HEK293 (cell line): Measurements from ENCODE around the gene KRT82.

Experiments
- CTCF ChIA-PET: fragments of 350-600 bp; formaldehyde crosslinking; extraction: SDS; loops from one replicate; lab custom pipeline; 2021; ENCODE audit warnings: antibody characterized with exemption; lab: Yijun Ruan, JAX
- POLR2A ChIA-PET: fragments of 300-600 bp; formaldehyde crosslinking; extraction: SDS; loops from one replicate; lab custom pipeline; 2020; ENCODE audit warnings: antibody characterized with exemption, inconsistent platforms; lab: Yijun Ruan, JAX
- H3K27ac ChIP-seq: fragments of 200-500 bp; sonication (Bioruptor generic); 2 replicates; pipeline ENCODE4 v1.5.1; 2014; ENCODE audit warnings: low read depth, low read length, control low read depth, inconsistent platforms; ENCODE audit errors: extremely low read depth
- H3K36me3 ChIP-seq, 2 experiments: fragments of 200-500 bp in 1 of 2; sonication (Bioruptor generic) in 1 of 2; 1 replicate in 1 of 2; 2 replicates in 1 of 2; pipeline ENCODE4 v1.5.1; 2014 to 2017; ENCODE audit warnings: inconsistent platforms in 2 of 2, low read length in 2 of 2; ENCODE audit not compliant: control insufficient read depth in 2 of 2, insufficient read depth in 1 of 2
- H3K4me1 ChIP-seq: fragments of 200-500 bp; sonication (Bioruptor generic); 2 replicates; pipeline ENCODE4 v1.5.1; 2014; ENCODE audit warnings: mild to moderate bottlenecking, low read length, inconsistent platforms; ENCODE audit not compliant: control insufficient read depth, insufficient read depth
- H3K4me3 ChIP-seq: 2 replicates; pipeline ENCODE4 v1.5.1; 2011; ENCODE audit warnings: low read depth, mild to moderate bottlenecking, control low read depth, low read length, moderate library complexity
- H3K9me3 ChIP-seq: fragments of 200-500 bp; sonication (Bioruptor generic); 2 replicates; pipeline ENCODE4 v1.5.1; 2014; ENCODE audit warnings: low read depth, low read length, inconsistent platforms; ENCODE audit not compliant: control insufficient read depth, insufficient read depth
- GLIS1 ChIP-seq: fragments of 450-650 bp; formaldehyde crosslinking; IDR thresholded peaks from 2 replicates; pipeline ENCODE4 v1.5.1; 2016; ENCODE audit warnings: missing biosample characterization, missing genetic modification characterization
- GLIS2 ChIP-seq: fragments of 450-650 bp; formaldehyde crosslinking; IDR thresholded peaks from 2 replicates; pipeline ENCODE4 v1.5.1; 2016; ENCODE audit warnings: missing biosample characterization, missing genetic modification characterization
- REPIN1 ChIP-seq: fragments of 450-650 bp; formaldehyde crosslinking; IDR thresholded peaks from 2 replicates; pipeline ENCODE4 v1.5.1; 2017; ENCODE audit warnings: missing biosample characterization, missing genetic modification characterization, low read depth
- SP2 ChIP-seq: fragments of 450-650 bp; formaldehyde crosslinking; IDR thresholded peaks from 2 replicates; pipeline ENCODE4 v1.5.1; 2016; ENCODE audit warnings: missing biosample characterization, missing genetic modification characterization
- TCF7L2 ChIP-seq: IDR thresholded peaks from 2 replicates; pipeline ENCODE4 v1.6.1; 2011; ENCODE audit warnings: low read depth, mild to moderate bottlenecking, inconsistent platforms, low read length, moderate library complexity, borderline replicate concordance
- TSHZ1 ChIP-seq: fragments of 450-650 bp; formaldehyde crosslinking; IDR thresholded peaks from 2 replicates; pipeline ENCODE4 v1.5.1; 2016; ENCODE audit warnings: missing biosample characterization, missing genetic modification characterization, borderline replicate concordance
- ZBTB21 ChIP-seq: fragments of 450-650 bp; formaldehyde crosslinking; IDR thresholded peaks from 2 replicates; pipeline ENCODE4 v1.5.1; 2017; ENCODE audit warnings: missing biosample characterization, missing genetic modification characterization
- ZNF266 ChIP-seq: fragments of 450-650 bp; formaldehyde crosslinking; IDR thresholded peaks from 2 replicates; pipeline ENCODE4 v1.5.1; 2016; ENCODE audit warnings: missing biosample characterization, missing genetic modification characterization, low read depth
- ZNF324 ChIP-seq: fragments of 450-650 bp; formaldehyde crosslinking; IDR thresholded peaks from 2 replicates; pipeline ENCODE4 v1.5.1; 2016; ENCODE audit warnings: missing biosample characterization, missing genetic modification characterization
- ZNF510 ChIP-seq: fragments of 450-650 bp; formaldehyde crosslinking; IDR thresholded peaks from 2 replicates; pipeline ENCODE4 v1.5.1; 2018; ENCODE audit warnings: mild to moderate bottlenecking, missing genetic modification characterization, missing biosample characterization; ENCODE audit not compliant: insufficient replicate concordance
- ZNF626 ChIP-seq: fragments of 450-650 bp; sonication (Bioruptor Pico); formaldehyde crosslinking; IDR thresholded peaks from 2 replicates; pipeline ENCODE4 v1.5.1; 2018; ENCODE audit warnings: missing biosample characterization, missing genetic modification characterization, inconsistent platforms
- ZNF658 ChIP-seq: fragments of 450-650 bp; formaldehyde crosslinking; IDR thresholded peaks from 2 replicates; pipeline ENCODE4; 2016; ENCODE audit warnings: missing biosample characterization, missing genetic modification characterization
- ZNF704 ChIP-seq: fragments of 450-650 bp; formaldehyde crosslinking; IDR thresholded peaks from 2 replicates; pipeline ENCODE4 v1.5.1; 2016; ENCODE audit warnings: missing biosample characterization, missing genetic modification characterization
- ZNF837 ChIP-seq: fragments of 450-650 bp; formaldehyde crosslinking; IDR thresholded peaks from 2 replicates; pipeline ENCODE4 v1.5.1; 2016; ENCODE audit warnings: missing biosample characterization, missing genetic modification characterization
- ZSCAN23 ChIP-seq: fragments of 450-650 bp; formaldehyde crosslinking; IDR thresholded peaks from 2 replicates; pipeline ENCODE4 v1.5.1; 2016; ENCODE audit warnings: missing biosample characterization, missing genetic modification characterization
- TF ChIP-seq, protein P1 (sequence below): fragments of 450-650 bp; formaldehyde crosslinking; IDR thresholded peaks from 2 replicates; pipeline ENCODE4; 2016; ENCODE audit warnings: missing biosample characterization, missing genetic modification characterization

The KRT82 gene

GRCh38 chr12:52360106-52360662, 46.0 kb downstream of the KRT82 start:
- TF ChIP-seq SP2 (tag by site-specific recombination) (no peak), TCF7L2 (no peak), ZNF704 (tag by site-specific recombination) (no peak), ZNF626 (tag by site-specific recombination) (no peak), ZNF658 (tag by site-specific recombination) (no peak), ZNF266 (no peak), ZBTB21 (tag by site-specific recombination) (no peak), GLIS2 (no peak), ZNF324 (tag by site-specific recombination) (no peak), ZNF837 (tag by site-specific recombination) (no peak), REPIN1 (tag by site-specific recombination) (no peak), ZSCAN23 (tag by site-specific recombination) (no peak), ZNF510 (tag by site-specific recombination) (no peak)
- TF ChIP-seq, protein P1, sequence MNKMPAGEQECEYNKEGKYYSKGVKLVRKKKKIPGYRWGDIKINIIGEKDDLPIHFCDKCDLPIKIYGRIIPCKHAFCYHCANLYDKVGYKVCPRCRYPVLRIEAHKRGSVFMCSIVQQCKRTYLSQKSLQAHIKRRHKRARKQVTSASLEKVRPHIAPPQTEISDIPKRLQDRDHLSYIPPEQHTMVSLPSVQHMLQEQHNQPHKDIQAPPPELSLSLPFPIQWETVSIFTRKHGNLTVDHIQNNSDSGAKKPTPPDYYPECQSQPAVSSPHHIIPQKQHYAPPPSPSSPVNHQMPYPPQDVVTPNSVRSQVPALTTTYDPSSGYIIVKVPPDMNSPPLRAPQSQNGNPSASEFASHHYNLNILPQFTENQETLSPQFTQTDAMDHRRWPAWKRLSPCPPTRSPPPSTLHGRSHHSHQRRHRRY (tag by site-specific recombination): no peak
- ChIA-PET CTCF (interaction anchor here (0.6 to 4.1 kb wide), 8 partner anchors 8 to 204 kb away, joined by 3 to 37 read pairs (median 4); no protein-coding TSS in a partner anchor), POLR2A (no interaction called here)
- H3K4me3 ChIP-seq: no peak overlapping the region
- no peaks in the 10 kb centered on the region for H3K9me3 ChIP-seq
- H3K36me3 ChIP-seq: no peaks in the 10 kb centered on the region
- H3K27ac ChIP-seq: no peak overlapping the region
- H3K4me1 ChIP-seq: no peaks in the 10 kb centered on the region

DNA sequence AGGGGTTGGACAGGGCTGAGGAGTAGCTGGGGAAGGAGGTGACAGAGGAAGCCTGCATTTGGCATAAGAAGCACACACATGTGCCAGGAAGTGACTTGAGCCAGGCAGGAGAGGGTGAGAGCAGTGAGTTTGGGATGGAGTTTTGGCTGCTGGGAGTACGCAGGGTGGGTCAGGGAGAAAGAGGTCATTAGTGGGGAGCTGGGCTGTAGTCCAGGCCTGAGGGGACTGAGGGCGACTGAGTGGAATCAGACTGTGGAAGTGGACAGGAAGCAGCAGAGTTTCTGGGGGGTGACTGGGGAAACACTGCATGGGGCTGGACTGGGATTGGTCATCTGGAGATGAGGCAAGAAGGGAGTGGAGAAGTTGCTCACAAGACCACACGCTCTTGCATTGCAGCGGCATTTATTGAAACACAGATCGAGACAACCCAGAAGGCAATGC, 46.5 kb downstream of the KRT82 start:
- 0 out of 2 replicates have a peak, but pooled peaks have one; percentile 12 for TF ChIP-seq GLIS1 (tag by site-specific recombination)
- no peak for TF ChIP-seq TSHZ1
- H3K27ac ChIP-seq: no peak overlapping the region
- H3K9me3 ChIP-seq: no peaks in the 10 kb centered on the region
- ChIA-PET POLR2A (no interaction called here), CTCF (interaction anchor here (1.0 to 4.1 kb wide), 3 partner anchors 11 to 203 kb away, joined by 3 to 37 read pairs (median 3); no protein-coding TSS in a partner anchor)
- no peaks in the 10 kb centered on the region for H3K36me3 ChIP-seq
- no peaks in the 10 kb centered on the region for H3K4me1 ChIP-seq
- H3K4me3 ChIP-seq: no peak overlapping the region
